H9 (cell line): ENCODE data around the gene PIGX. TPM values are rescaled to one million over a fixed set of nuclear protein-coding genes. Genes with fewer than 3 reads are reported as not detected.

Experiments used
- DNase-seq: peaks from one replicate; pipeline ENCODE4 v3.0.0-alpha.2; 2017
- H2AFZ ChIP-seq: one replicate; pipeline ENCODE4 v1.6.1; 2013; ENCODE audit warnings: mild to moderate bottlenecking, low read length, control low read depth, moderate library complexity
- H2AK5ac ChIP-seq: 2 replicates; pipeline ENCODE4 v1.6.1; 2013; ENCODE audit warnings: low read length, control low read depth, mixed read lengths; ENCODE audit not compliant: insufficient read length
- H2BK120ac ChIP-seq: one replicate; pipeline ENCODE4 v1.6.1; 2013; ENCODE audit warnings: low read depth, mild to moderate bottlenecking, low read length, control low read depth, inconsistent platforms; ENCODE audit not compliant: poor library complexity, severe bottlenecking
- H2BK12ac ChIP-seq: 2 replicates; pipeline ENCODE4 v1.6.1; 2013; ENCODE audit warnings: low read length, control low read depth, mixed read lengths, low read depth; ENCODE audit not compliant: insufficient read length
- H2BK15ac ChIP-seq: 2 replicates; pipeline ENCODE4 v1.6.1; 2013; ENCODE audit warnings: low read depth, low read length, control low read depth
- H2BK20ac ChIP-seq: one replicate; pipeline ENCODE4 v1.6.1; 2013; ENCODE audit warnings: low read depth, mild to moderate bottlenecking, low read length, control low read depth, inconsistent platforms; ENCODE audit not compliant: poor library complexity, severe bottlenecking
- H2BK5ac ChIP-seq: 2 replicates; pipeline ENCODE4 v1.6.1; 2013; ENCODE audit warnings: low read length, control low read depth, mixed read lengths; ENCODE audit not compliant: insufficient read length
- H3K14ac ChIP-seq: 2 replicates; pipeline ENCODE4 v1.6.1; 2013; ENCODE audit warnings: low read length, control low read depth; ENCODE audit not compliant: insufficient read depth
- H3K18ac ChIP-seq: 2 replicates; pipeline ENCODE4 v1.6.1; 2013; ENCODE audit warnings: low read depth, mild to moderate bottlenecking, mixed read lengths, low read length, control low read depth; ENCODE audit not compliant: insufficient read length
- H3K23ac ChIP-seq: 2 replicates; pipeline ENCODE4 v1.6.1; 2013; ENCODE audit warnings: low read length, control low read depth, mixed read lengths, low read depth; ENCODE audit not compliant: insufficient read length
- H3K23me2 ChIP-seq: 2 replicates; pipeline ENCODE4 v1.6.1; 2013; ENCODE audit warnings: low read depth, mild to moderate bottlenecking, mixed read lengths, low read length, control low read depth; ENCODE audit not compliant: insufficient read length, poor library complexity, severe bottlenecking
- H3K27ac ChIP-seq: 2 replicates; pipeline ENCODE4 v1.5.1; 2013; ENCODE audit warnings: low read length, control low read depth, mixed read lengths, low read depth; ENCODE audit not compliant: insufficient read length
- H3K27me3 ChIP-seq: 2 replicates; pipeline ENCODE4 v1.6.1; 2013; ENCODE audit warnings: low read length, control low read depth, inconsistent platforms; ENCODE audit not compliant: insufficient read depth
- H3K4ac ChIP-seq: 2 replicates; pipeline ENCODE4 v1.6.1; 2013; ENCODE audit warnings: low read depth, mild to moderate bottlenecking, control low read depth, inconsistent platforms, low read length, moderate library complexity
- H3K4me1 ChIP-seq: 2 replicates; pipeline ENCODE4 v1.6.1; 2013; ENCODE audit warnings: low read length, control low read depth, inconsistent platforms; ENCODE audit not compliant: insufficient read depth
- H3K4me2 ChIP-seq: 2 replicates; pipeline ENCODE4 v1.6.1; 2013; ENCODE audit warnings: low read length, control low read depth, mixed read lengths; ENCODE audit not compliant: insufficient read length, insufficient read depth
- H3K56ac ChIP-seq: 2 replicates; pipeline ENCODE4 v1.6.1; 2013; ENCODE audit warnings: low read depth, mild to moderate bottlenecking, mixed read lengths, low read length, control low read depth; ENCODE audit not compliant: insufficient read length
- H3K79me1 ChIP-seq: 2 replicates; pipeline ENCODE4 v1.6.1; 2013; ENCODE audit warnings: low read depth, mild to moderate bottlenecking, moderate library complexity, low read length, control low read depth, inconsistent platforms; ENCODE audit not compliant: insufficient read depth, poor library complexity, severe bottlenecking
- H3K79me2 ChIP-seq: 2 replicates; pipeline ENCODE4 v1.6.1; 2013; ENCODE audit warnings: low read length, control low read depth, inconsistent platforms; ENCODE audit not compliant: insufficient read depth
- H3K9ac ChIP-seq: 2 replicates; pipeline ENCODE4 v1.6.1; 2013; ENCODE audit warnings: low read length, control low read depth, mixed read lengths; ENCODE audit not compliant: insufficient read length; ENCODE audit errors: extremely low read depth
- H3K9me3 ChIP-seq: one replicate; pipeline ENCODE4 v1.6.1; 2013; ENCODE audit warnings: low read depth, low read length, inconsistent platforms; ENCODE audit not compliant: control insufficient read depth
- H3T11ph ChIP-seq: one replicate; pipeline ENCODE4 v1.6.1; 2013; ENCODE audit warnings: mild to moderate bottlenecking, low read length, control low read depth, inconsistent platforms
- H4K20me1 ChIP-seq: one replicate; pipeline ENCODE4 v1.6.1; 2013; ENCODE audit not compliant: control insufficient read depth, insufficient read length, insufficient read depth
- H4K5ac ChIP-seq: 2 replicates; pipeline ENCODE4 v1.6.1; 2013; ENCODE audit warnings: low read depth, mild to moderate bottlenecking, mixed read lengths, low read length, control low read depth; ENCODE audit not compliant: insufficient read length
- H4K8ac ChIP-seq: replicated peaks from 2 replicates; pipeline ENCODE4 v1.6.1; 2013; ENCODE audit warnings: low read length, control low read depth, mixed read lengths, low read depth; ENCODE audit not compliant: insufficient read length
- H4K91ac ChIP-seq: 2 replicates; pipeline ENCODE4 v1.6.1; 2013; ENCODE audit warnings: low read depth, mild to moderate bottlenecking, moderate library complexity, mixed read lengths, low read length, control low read depth; ENCODE audit not compliant: insufficient read length
- H3K27ac Mint-ChIP-seq, 3 experiments: 2 replicates in 2 of 3; 3 replicates in 1 of 3; pipeline ENCODE4 v1.8.0; 2020 to 2021; ENCODE audit warnings: mixed read lengths in 3 of 3, mild to moderate bottlenecking in 1 of 3, moderate library complexity in 1 of 3
- H3K27me3 Mint-ChIP-seq: 2 replicates; pipeline ENCODE4 v1.8.0; 2021; ENCODE audit warnings: low read depth, mild to moderate bottlenecking, moderate library complexity, mixed read lengths
- H3K36me3 Mint-ChIP-seq, 3 experiments: 2 replicates in 2 of 3; 3 replicates in 1 of 3; pipeline ENCODE4 v1.8.0; 2020 to 2021; ENCODE audit warnings: low read depth in 3 of 3, mixed read lengths in 3 of 3; ENCODE audit not compliant: insufficient read depth in 1 of 3
- H3K4me1 Mint-ChIP-seq, 2 experiments: 2 replicates each; pipeline ENCODE4 v1.8.0; 2020; ENCODE audit warnings: mixed read lengths in 2 of 2
- H3K4me3 Mint-ChIP-seq, 2 experiments: 2 replicates in 1 of 2; 3 replicates in 1 of 2; pipeline ENCODE4 v1.8.0; 2020 to 2021; ENCODE audit warnings: mild to moderate bottlenecking in 2 of 2, mixed read lengths in 2 of 2, moderate library complexity in 1 of 2
- H3K9me3 Mint-ChIP-seq, 2 experiments: 2 replicates in 1 of 2; 3 replicates in 1 of 2; pipeline ENCODE4 v1.8.0; 2020; ENCODE audit warnings: mild to moderate bottlenecking in 2 of 2, mixed read lengths in 2 of 2, moderate library complexity in 1 of 2
- CTCF ChIP-seq: fragments of 200-600 bp; sonication (generic); conservative IDR thresholded peaks from 3 replicates; pipeline ENCODE4 v1.8.0; 2021; ENCODE audit warnings: antibody characterized with exemption, mild to moderate bottlenecking
- WGBS: extraction: QIAGEN DNeasy Blood & Tissue Kit; methylation state at CpG from one replicate; pipeline ENCODE4 v1.1.7; 2013; ENCODE audit warnings: missing lambda C conversion rate, low lambda C conversion rate, mixed read lengths; ENCODE audit not compliant: insufficient read length; ENCODE audit errors: extremely low coverage; 5-methylcytosine and 5-hydroxymethylcytosine counted together
- total RNA-seq: library from RNA; stranded (reverse); gene quantifications from 2 replicates; pipeline ENCODE4 v1.2.1, GENCODE V29; 2021

PIGX gene
- total RNA-seq, 1 experiment from 2014 or later = 20.0 TPM

- no peak overlapping the region for H2AFZ ChIP-seq
- H2BK120ac ChIP-seq = no peak overlapping the region
- no peak overlapping the region for H2BK5ac ChIP-seq
- H2AK5ac ChIP-seq = no peak overlapping the region
- no peak overlapping the region for H4K5ac ChIP-seq
- H3K23ac ChIP-seq = no peak overlapping the region
- H3K18ac ChIP-seq = no peak overlapping the region
- H3K79me1 ChIP-seq = no peaks in the 10 kb centered on the region
- H3K27ac ChIP-seq = no peak overlapping the region
- H3K9me3 ChIP-seq = no peaks in the 10 kb centered on the region
- H3K27me3 ChIP-seq = no peaks in the 10 kb centered on the region
- H2BK12ac ChIP-seq = no peak overlapping the region
- no CpG with 5 or more reads among the region's 8 CpGs for WGBS
- no peak overlapping the region for H2BK20ac ChIP-seq
- H3K4me1 Mint-ChIP-seq = peaks cover 8% of the 10 kb centered on the region in 2 experiments
- no peak overlapping the region for H4K8ac ChIP-seq
- H4K20me1 ChIP-seq = no peaks in the 10 kb centered on the region
- H3K4ac ChIP-seq = no peak overlapping the region
- no peaks in the 10 kb centered on the region for H3K27me3 Mint-ChIP-seq
- peaks cover 0 to 2% of the 10 kb centered on the region in 2 experiments; a peak in 1 of 5 replicates for H3K9me3 Mint-ChIP-seq
- no peaks in the 10 kb centered on the region for H3K79me2 ChIP-seq
- no peak overlapping the region for H3K14ac ChIP-seq
- no peaks in the 10 kb centered on the region for H3K36me3 Mint-ChIP-seq
- H3K56ac ChIP-seq = no peak overlapping the region
- H3K27ac Mint-ChIP-seq = no peak overlapping the region
- no peaks in the 10 kb centered on the region; the same call in 1 of the 2 replicates for H3K4me1 ChIP-seq
- no peak overlapping the region for H3K4me3 Mint-ChIP-seq
- H3K23me2 ChIP-seq = no peaks in the 10 kb centered on the region
- H4K91ac ChIP-seq = no peak overlapping the region
- no peak for TF ChIP-seq CTCF
- H2BK15ac ChIP-seq = no peak overlapping the region
- no peak overlapping the region for H3T11ph ChIP-seq
- H3K9ac ChIP-seq = no peak overlapping the region
- DNase-seq = no peak
- H3K4me2 ChIP-seq = no peak overlapping the region
Measured at GRCh38 chr3:196691386-196691785, 20.8 kb upstream of the PIGX start.
